H9 (cell line): ENCODE measurements around the gene ZNF474. TPM values are rescaled to one million over a fixed set of nuclear protein-coding genes. Genes with fewer than 3 reads are reported as not detected.

Experiments used
- DNase-seq: peaks from one replicate; pipeline ENCODE4 v3.0.0-alpha.2; 2017
- H2AFZ ChIP-seq: one replicate; pipeline ENCODE4 v1.6.1; 2013; ENCODE audit warnings: mild to moderate bottlenecking, low read length, control low read depth, moderate library complexity
- H2AK5ac ChIP-seq: 2 replicates; pipeline ENCODE4 v1.6.1; 2013; ENCODE audit warnings: low read length, control low read depth, mixed read lengths; ENCODE audit not compliant: insufficient read length
- H2BK120ac ChIP-seq: one replicate; pipeline ENCODE4 v1.6.1; 2013; ENCODE audit warnings: low read depth, mild to moderate bottlenecking, low read length, control low read depth, inconsistent platforms; ENCODE audit not compliant: poor library complexity, severe bottlenecking
- H2BK12ac ChIP-seq: 2 replicates; pipeline ENCODE4 v1.6.1; 2013; ENCODE audit warnings: low read length, control low read depth, mixed read lengths, low read depth; ENCODE audit not compliant: insufficient read length
- H2BK15ac ChIP-seq: 2 replicates; pipeline ENCODE4 v1.6.1; 2013; ENCODE audit warnings: low read depth, low read length, control low read depth
- H2BK20ac ChIP-seq: one replicate; pipeline ENCODE4 v1.6.1; 2013; ENCODE audit warnings: low read depth, mild to moderate bottlenecking, low read length, control low read depth, inconsistent platforms; ENCODE audit not compliant: poor library complexity, severe bottlenecking
- H2BK5ac ChIP-seq: 2 replicates; pipeline ENCODE4 v1.6.1; 2013; ENCODE audit warnings: low read length, control low read depth, mixed read lengths; ENCODE audit not compliant: insufficient read length
- H3K14ac ChIP-seq: 2 replicates; pipeline ENCODE4 v1.6.1; 2013; ENCODE audit warnings: low read length, control low read depth; ENCODE audit not compliant: insufficient read depth
- H3K18ac ChIP-seq: 2 replicates; pipeline ENCODE4 v1.6.1; 2013; ENCODE audit warnings: low read depth, mild to moderate bottlenecking, mixed read lengths, low read length, control low read depth; ENCODE audit not compliant: insufficient read length
- H3K23ac ChIP-seq: 2 replicates; pipeline ENCODE4 v1.6.1; 2013; ENCODE audit warnings: low read length, control low read depth, mixed read lengths, low read depth; ENCODE audit not compliant: insufficient read length
- H3K23me2 ChIP-seq: 2 replicates; pipeline ENCODE4 v1.6.1; 2013; ENCODE audit warnings: low read depth, mild to moderate bottlenecking, mixed read lengths, low read length, control low read depth; ENCODE audit not compliant: insufficient read length, poor library complexity, severe bottlenecking
- H3K27ac ChIP-seq: 2 replicates; pipeline ENCODE4 v1.5.1; 2013; ENCODE audit warnings: low read length, control low read depth, mixed read lengths, low read depth; ENCODE audit not compliant: insufficient read length
- H3K27me3 ChIP-seq: 2 replicates; pipeline ENCODE4 v1.6.1; 2013; ENCODE audit warnings: low read length, control low read depth, inconsistent platforms; ENCODE audit not compliant: insufficient read depth
- H3K4ac ChIP-seq: 2 replicates; pipeline ENCODE4 v1.6.1; 2013; ENCODE audit warnings: low read depth, mild to moderate bottlenecking, control low read depth, inconsistent platforms, low read length, moderate library complexity
- H3K4me1 ChIP-seq: 2 replicates; pipeline ENCODE4 v1.6.1; 2013; ENCODE audit warnings: low read length, control low read depth, inconsistent platforms; ENCODE audit not compliant: insufficient read depth
- H3K4me2 ChIP-seq: 2 replicates; pipeline ENCODE4 v1.6.1; 2013; ENCODE audit warnings: low read length, control low read depth, mixed read lengths; ENCODE audit not compliant: insufficient read length, insufficient read depth
- H3K56ac ChIP-seq: 2 replicates; pipeline ENCODE4 v1.6.1; 2013; ENCODE audit warnings: low read depth, mild to moderate bottlenecking, mixed read lengths, low read length, control low read depth; ENCODE audit not compliant: insufficient read length
- H3K79me1 ChIP-seq: 2 replicates; pipeline ENCODE4 v1.6.1; 2013; ENCODE audit warnings: low read depth, mild to moderate bottlenecking, moderate library complexity, low read length, control low read depth, inconsistent platforms; ENCODE audit not compliant: insufficient read depth, poor library complexity, severe bottlenecking
- H3K79me2 ChIP-seq: 2 replicates; pipeline ENCODE4 v1.6.1; 2013; ENCODE audit warnings: low read length, control low read depth, inconsistent platforms; ENCODE audit not compliant: insufficient read depth
- H3K9ac ChIP-seq: 2 replicates; pipeline ENCODE4 v1.6.1; 2013; ENCODE audit warnings: low read length, control low read depth, mixed read lengths; ENCODE audit not compliant: insufficient read length; ENCODE audit errors: extremely low read depth
- H3K9me3 ChIP-seq: one replicate; pipeline ENCODE4 v1.6.1; 2013; ENCODE audit warnings: low read depth, low read length, inconsistent platforms; ENCODE audit not compliant: control insufficient read depth
- H3T11ph ChIP-seq: one replicate; pipeline ENCODE4 v1.6.1; 2013; ENCODE audit warnings: mild to moderate bottlenecking, low read length, control low read depth, inconsistent platforms
- H4K20me1 ChIP-seq: one replicate; pipeline ENCODE4 v1.6.1; 2013; ENCODE audit not compliant: control insufficient read depth, insufficient read length, insufficient read depth
- H4K5ac ChIP-seq: 2 replicates; pipeline ENCODE4 v1.6.1; 2013; ENCODE audit warnings: low read depth, mild to moderate bottlenecking, mixed read lengths, low read length, control low read depth; ENCODE audit not compliant: insufficient read length
- H4K8ac ChIP-seq: replicated peaks from 2 replicates; pipeline ENCODE4 v1.6.1; 2013; ENCODE audit warnings: low read length, control low read depth, mixed read lengths, low read depth; ENCODE audit not compliant: insufficient read length
- H4K91ac ChIP-seq: 2 replicates; pipeline ENCODE4 v1.6.1; 2013; ENCODE audit warnings: low read depth, mild to moderate bottlenecking, moderate library complexity, mixed read lengths, low read length, control low read depth; ENCODE audit not compliant: insufficient read length
- H3K27ac Mint-ChIP-seq, 3 experiments: 2 replicates in 2 of 3; 3 replicates in 1 of 3; pipeline ENCODE4 v1.8.0; 2020 to 2021; ENCODE audit warnings: mixed read lengths in 3 of 3, mild to moderate bottlenecking in 1 of 3, moderate library complexity in 1 of 3
- H3K27me3 Mint-ChIP-seq: 2 replicates; pipeline ENCODE4 v1.8.0; 2021; ENCODE audit warnings: low read depth, mild to moderate bottlenecking, moderate library complexity, mixed read lengths
- H3K36me3 Mint-ChIP-seq, 3 experiments: 2 replicates in 2 of 3; 3 replicates in 1 of 3; pipeline ENCODE4 v1.8.0; 2020 to 2021; ENCODE audit warnings: low read depth in 3 of 3, mixed read lengths in 3 of 3; ENCODE audit not compliant: insufficient read depth in 1 of 3
- H3K4me1 Mint-ChIP-seq, 2 experiments: 2 replicates each; pipeline ENCODE4 v1.8.0; 2020; ENCODE audit warnings: mixed read lengths in 2 of 2
- H3K4me3 Mint-ChIP-seq, 2 experiments: 2 replicates in 1 of 2; 3 replicates in 1 of 2; pipeline ENCODE4 v1.8.0; 2020 to 2021; ENCODE audit warnings: mild to moderate bottlenecking in 2 of 2, mixed read lengths in 2 of 2, moderate library complexity in 1 of 2
- H3K9me3 Mint-ChIP-seq, 2 experiments: 2 replicates in 1 of 2; 3 replicates in 1 of 2; pipeline ENCODE4 v1.8.0; 2020; ENCODE audit warnings: mild to moderate bottlenecking in 2 of 2, mixed read lengths in 2 of 2, moderate library complexity in 1 of 2
- WGBS: extraction: QIAGEN DNeasy Blood & Tissue Kit; methylation state at CpG from one replicate; pipeline ENCODE4 v1.1.7; 2013; ENCODE audit warnings: missing lambda C conversion rate, low lambda C conversion rate, mixed read lengths; ENCODE audit not compliant: insufficient read length; ENCODE audit errors: extremely low coverage; 5-methylcytosine and 5-hydroxymethylcytosine counted together
- total RNA-seq: library from RNA; stranded (reverse); gene quantifications from 2 replicates; pipeline ENCODE4 v1.2.1, GENCODE V29; 2021
- TF ChIP-seq, protein P1 (sequence below): fragments of 200-600 bp; sonication (generic); conservative IDR thresholded peaks from 3 replicates; pipeline ENCODE4 v1.8.0; 2021; ENCODE audit warnings: antibody characterized with exemption, mild to moderate bottlenecking

Gene ZNF474
- total RNA-seq, 1 experiment from 2014 or later: not detected

- Mint-ChIP-seq H3K4me3 (no peak overlapping the region), H3K27ac (no peak overlapping the region; a peak in 1 of 7 replicates), H3K4me1 (no peaks in the 10 kb centered on the region), H3K27me3 (no peaks in the 10 kb centered on the region), H3K9me3 (no peaks in the 10 kb centered on the region), H3K36me3 (no peaks in the 10 kb centered on the region)
- Histone ChIP-seq H3T11ph (no peak overlapping the region), H4K20me1 (no peaks in the 10 kb centered on the region), H3K4me1 (no peaks in the 10 kb centered on the region), H4K91ac (no peak overlapping the region), H2BK5ac (no peak overlapping the region), H2AK5ac (no peak overlapping the region), H3K79me2 (no peaks in the 10 kb centered on the region), H3K27ac (no peak overlapping the region), H3K9me3 (no peaks in the 10 kb centered on the region), H2BK120ac (no peak overlapping the region), H3K9ac (no peak overlapping the region), H4K5ac (no peak overlapping the region), H2BK12ac (no peak overlapping the region), H3K79me1 (no peaks in the 10 kb centered on the region), H4K8ac (no peak overlapping the region), H2AFZ (no peak overlapping the region), H3K14ac (no peak overlapping the region), H2BK20ac (no peak overlapping the region), H3K23me2 (no peaks in the 10 kb centered on the region), H3K4me2 (no peak overlapping the region), H3K23ac (no peak overlapping the region), H3K18ac (no peak overlapping the region), H3K4ac (no peak overlapping the region), H3K27me3 (no peaks in the 10 kb centered on the region), H3K56ac (no peak overlapping the region), H2BK15ac (no peak overlapping the region)
- DNase-seq: no peak
- no CpG with 5 or more reads among the region's 3 CpGs for WGBS
- TF ChIP-seq, protein P1, sequence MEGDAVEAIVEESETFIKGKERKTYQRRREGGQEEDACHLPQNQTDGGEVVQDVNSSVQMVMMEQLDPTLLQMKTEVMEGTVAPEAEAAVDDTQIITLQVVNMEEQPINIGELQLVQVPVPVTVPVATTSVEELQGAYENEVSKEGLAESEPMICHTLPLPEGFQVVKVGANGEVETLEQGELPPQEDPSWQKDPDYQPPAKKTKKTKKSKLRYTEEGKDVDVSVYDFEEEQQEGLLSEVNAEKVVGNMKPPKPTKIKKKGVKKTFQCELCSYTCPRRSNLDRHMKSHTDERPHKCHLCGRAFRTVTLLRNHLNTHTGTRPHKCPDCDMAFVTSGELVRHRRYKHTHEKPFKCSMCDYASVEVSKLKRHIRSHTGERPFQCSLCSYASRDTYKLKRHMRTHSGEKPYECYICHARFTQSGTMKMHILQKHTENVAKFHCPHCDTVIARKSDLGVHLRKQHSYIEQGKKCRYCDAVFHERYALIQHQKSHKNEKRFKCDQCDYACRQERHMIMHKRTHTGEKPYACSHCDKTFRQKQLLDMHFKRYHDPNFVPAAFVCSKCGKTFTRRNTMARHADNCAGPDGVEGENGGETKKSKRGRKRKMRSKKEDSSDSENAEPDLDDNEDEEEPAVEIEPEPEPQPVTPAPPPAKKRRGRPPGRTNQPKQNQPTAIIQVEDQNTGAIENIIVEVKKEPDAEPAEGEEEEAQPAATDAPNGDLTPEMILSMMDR: no peak
These were observed 9.0 kb downstream of the ZNF474 start for GRCh38 chr5:122138356-122138755.
